K562 (cell line): ENCODE results near the gene BCAP31. TPM values are rescaled to one million over a fixed set of nuclear protein-coding genes. Genes with fewer than 3 reads are reported as not detected.
"Not testable (repeated sequence)": the region's sequence is repeated elsewhere in the genome, so short reads cannot be mapped to it uniquely, and the experiment has no call there.

Experiments
- ATAC-seq: fragments of 200-7000 bp; cut with Tn5 transposase; 3 replicates; pipeline ENCODE4 v1.9.1; 2020; ENCODE audit warnings: moderate library complexity
- BruUV-seq: library from RNA; stranded (reverse); fragments of 400-500 nt; replicated peaks from 2 replicates; lab custom pipeline; 2021; lab: Mats Ljungman, UMichigan
- CTCF ChIA-PET: fragments of 300-600 bp; formaldehyde crosslinking; extraction: SDS; loops from one replicate; lab custom pipeline; 2021; ENCODE audit warnings: low intra/inter-chr PET ratio; lab: Yijun Ruan, JAX
- POLR2A ChIA-PET: fragments of 300-600, 350-650 bp; sonication (Branson Sonifier 250); formaldehyde crosslinking; extraction: SDS; loops from one replicate; lab custom pipeline; 2021; ENCODE audit warnings: antibody characterized with exemption, inconsistent platforms; lab: Yijun Ruan, JAX
- DNase-seq, 4 experiments: peaks; one replicate each; pipeline versions ENCODE4 v3.0.0 to v3.0.0-alpha.2; 2011 to 2018; ENCODE audit warnings: low spot score in 3 of 4, mixed read lengths in 3 of 4; ENCODE audit errors: extremely low read depth in 1 of 4
- FAIRE-seq: peaks from 2 replicates; lab custom pipeline; 2011; peaks lifted over from hg19 to GRCh38; lab: Jason Lieb, UNC
- H2AFZ ChIP-seq: 2 replicates; pipeline ENCODE4 v1.6.0; 2011; ENCODE audit warnings: low read depth, low read length, control low read depth, inconsistent platforms
- H3K27ac ChIP-seq: fragments of 200-600 bp; 3 replicates; pipeline ENCODE4 v1.8.0; 2011; ENCODE audit warnings: low read depth, mild to moderate bottlenecking, control low read depth, inconsistent platforms, low read length, moderate library complexity, mixed read lengths; ENCODE audit errors: extremely low read depth
- H3K27me3 ChIP-seq, 2 experiments: fragments of 300-600 bp in 1 of 2; 2 replicates in 1 of 2; 3 replicates in 1 of 2; pipeline versions ENCODE4 v1.6.0 to v1.8.0; 2011; ENCODE audit warnings: inconsistent platforms in 2 of 2, low read length in 2 of 2, mild to moderate bottlenecking in 1 of 2, mixed read lengths in 1 of 2, moderate library complexity in 1 of 2; ENCODE audit not compliant: control insufficient read depth in 2 of 2, insufficient read depth in 2 of 2
- H3K36me3 ChIP-seq: fragments of 300-600 bp; 3 replicates; pipeline ENCODE4 v1.8.0; 2011; ENCODE audit warnings: mild to moderate bottlenecking, low read length, inconsistent platforms; ENCODE audit not compliant: control insufficient read depth, insufficient read depth
- H3K4me1 ChIP-seq, 2 experiments: fragments of 200-600 bp in 1 of 2; replicated peaks in 1 of 2; 2 replicates in 1 of 2; 3 replicates in 1 of 2; pipeline versions ENCODE4 v1.5.1 to v1.8.0; 2011; ENCODE audit warnings: inconsistent platforms in 2 of 2, low read length in 2 of 2, mild to moderate bottlenecking in 1 of 2, mixed read lengths in 1 of 2, moderate library complexity in 1 of 2; ENCODE audit not compliant: control insufficient read depth in 2 of 2, insufficient read depth in 2 of 2
- H3K4me2 ChIP-seq: 2 replicates; pipeline ENCODE4 v1.6.1; 2011; ENCODE audit warnings: low read length, control low read depth, inconsistent platforms, mixed read lengths; ENCODE audit not compliant: insufficient read depth
- H3K4me3 ChIP-seq: fragments of 200-600 bp; sonication (generic), shearing (Covaris generic); 2 replicates; pipeline ENCODE4 v1.5.1; 2016; ENCODE audit warnings: control low read depth, inconsistent platforms
- H3K79me2 ChIP-seq: fragments of 200-600 bp; 3 replicates; pipeline ENCODE4 v1.8.0; 2011; ENCODE audit warnings: low read length, inconsistent platforms; ENCODE audit not compliant: control insufficient read depth, insufficient read depth
- H3K9ac ChIP-seq, 2 experiments: 2 replicates each; pipeline versions ENCODE4 v1.6.0 to v1.6.1; 2011; ENCODE audit warnings: low read depth in 2 of 2, low read length in 2 of 2, control low read depth in 1 of 2, inconsistent platforms in 1 of 2, mild to moderate bottlenecking in 1 of 2, mixed read lengths in 1 of 2; ENCODE audit not compliant: insufficient read depth in 1 of 2
- H3K9me1 ChIP-seq: one replicate; pipeline ENCODE4 v1.6.0; 2011; ENCODE audit warnings: inconsistent platforms, mild to moderate bottlenecking, low read length, moderate library complexity; ENCODE audit not compliant: control insufficient read depth, insufficient read depth
- H3K9me3 ChIP-seq: replicated peaks from 2 replicates; pipeline ENCODE4 v1.5.1; 2011; ENCODE audit warnings: low read depth, low read length, inconsistent platforms; ENCODE audit not compliant: control insufficient read depth, insufficient read depth
- H4K20me1 ChIP-seq: replicated peaks from 2 replicates; pipeline ENCODE4 v1.6.1; 2011; ENCODE audit warnings: low read length, inconsistent platforms, mixed read lengths; ENCODE audit not compliant: control insufficient read depth, insufficient read depth
- CEBPB ChIP-seq: fragments of 450-650 bp; IDR thresholded peaks from 2 replicates; pipeline ENCODE4 v1.6.1; 2016; ENCODE audit warnings: missing genetic modification characterization, missing compliant biosample characterization
- CEBPG ChIP-seq, 3 experiments: fragments of 200-800 bp in 1 of 3; sonication (Bioruptor generic) in 1 of 3; sonication (generic) in 1 of 3; formaldehyde crosslinking in 1 of 3; IDR thresholded peaks in 2 of 3; conservative IDR thresholded peaks in 1 of 3; 2 replicates each; pipeline versions ENCODE4 v1.6.1 to v1.8.0; 2016 to 2022; ENCODE audit warnings: missing compliant biosample characterization in 2 of 3, missing genetic modification characterization in 2 of 3, mild to moderate bottlenecking in 1 of 3, missing genetic modification reagents in 1 of 3
- THRB ChIP-seq: fragments of 450-650 bp; formaldehyde crosslinking; conservative IDR thresholded peaks from 2 replicates; pipeline ENCODE4 v1.4.0; 2022; ENCODE audit warnings: mild to moderate bottlenecking, missing genetic modification characterization
- WGBS: fragments of 100-300 bp; shearing (Covaris generic); methylation state at CpG from one replicate; pipeline ENCODE4 v1.1.6; 2016; ENCODE audit warnings: low coverage, mixed read lengths; ENCODE audit not compliant: insufficient coverage; ENCODE audit errors: missing lambda C conversion rate; 5-methylcytosine and 5-hydroxymethylcytosine counted together
- in situ Hi-C: fragments of 300-500 bp; cut with MboI; formaldehyde crosslinking; loops from 4 replicates; pipeline ENCODE4 v1.15.0; 2018; ENCODE audit warnings: inconsistent platforms, mixed read lengths
- intact Hi-C: fragments of 100-400 bp; cut with micrococcal nuclease; formaldehyde crosslinking; loops from 2 replicates; pipeline ENCODE4 v1.14.2; 2022
- polyA plus RNA-seq, 8 experiments: library from polyadenylated mRNA; depleted of rRNA in 4 of 8; stranded (reverse) in 5 of 8; unstranded in 3 of 8; fragments of >200 nt; fragmentation: Nextera tagmentation in 2 of 8; fragmentation: Illumina TruSeq in 1 of 8; extraction: Ambion mirVana in 2 of 8; extraction: Trizol in 1 of 8; gene quantifications; 2 replicates each; pipeline versions ENCODE4 v1.2.1 to v1.2.3, GENCODE V29; 2011 to 2014; ENCODE audit warnings: inconsistent platforms in 1 of 8, missing spikeins in 1 of 8
- total RNA-seq, 7 experiments: library from RNA; depleted of rRNA in 6 of 7; stranded (reverse); fragments of >200 nt in 6 of 7; fragmentation: Illumina TruSeq in 2 of 7; extraction: Trizol in 2 of 7; gene quantifications; 2 replicates each; pipeline versions ENCODE4 v1.2.1 to v1.2.3, GENCODE V29; 2011 to 2021; ENCODE audit warnings: low replicate concordance in 1 of 7

Gene BCAP31
- total and polyA plus RNA-seq, 9 of the 15 experiments (the other 6 are each of a cell fraction or from before 2014, with no cell fraction given), result 156 to 683 (median 188) TPM

GRCh38 chrX:153731117-153731844 is 7.1 kb upstream of the BCAP31 start:
- no peaks in the 10 kb centered on the region for H3K27me3 ChIP-seq
- no TSS peak for BruUV-seq
- in situ Hi-C loops, result no loop called here
- H3K4me3 ChIP-seq, result no peak overlapping the region
- WGBS, result 54% methylated on average over 6 of the region's 6 CpGs
- H3K4me1 ChIP-seq, result peaks cover 22 to 45% of the 10 kb centered on the region in 2 experiments
- no peaks in the 10 kb centered on the region for H3K9me1 ChIP-seq
- no peak overlapping the region for H3K27ac ChIP-seq
- H3K79me2 ChIP-seq, result peaks cover 5% of the 10 kb centered on the region; the same call in 2 of the 3 replicates
- H4K20me1 ChIP-seq, result no peaks in the 10 kb centered on the region
- TF ChIP-seq CEBPB (tag) (peak; percentile 96), THRB (CRISPR knock-in tag) (no peak), CEBPG (CRISPR knock-in tag; IDR thresholded peaks at IDR 0.05) (peak; percentile 50; the same call in 1 of the 2 replicates), CEBPG (tag; conservative IDR thresholded peaks at IDR 0.05 in 1 of 2, IDR thresholded peaks at IDR 0.05 in 1 of 2) (peak; percentile 64 to 87)
- POLR2A ChIA-PET, result interaction anchor here (0.7 kb wide), 1 partner anchor 35 kb away, joined by 3 read pairs; no protein-coding TSS in a partner anchor
- intact Hi-C loops, result no loop called here
- no peak overlapping the region for H3K4me2 ChIP-seq
- 0 out of 2 replicates have a peak, but pooled peaks cover 2% of the 10 kb centered on the region for H3K9me3 ChIP-seq
- FAIRE-seq (no peak), ATAC-seq (no peak), DNase-seq (no peak)
- CTCF ChIA-PET, result no interaction called here
- H3K9ac ChIP-seq, result no peak overlapping the region
- no peaks in the 10 kb centered on the region for H3K36me3 ChIP-seq
- H2AFZ ChIP-seq, result no peak overlapping the region

GRCh38 chrX:153730115-153730514 is 5.9 kb upstream of the BCAP31 start:
- CTCF ChIA-PET, DNase-seq, BruUV-seq, H2AFZ ChIP-seq, H3K4me3 ChIP-seq, H3K9ac ChIP-seq, H3K9me1 ChIP-seq, H3K4me2 ChIP-seq, FAIRE-seq, H3K36me3 ChIP-seq, intact Hi-C loops, POLR2A ChIA-PET, H4K20me1 ChIP-seq, ATAC-seq, in situ Hi-C loops, H3K27me3 ChIP-seq, H3K9me3 ChIP-seq, H3K27ac ChIP-seq: not testable (repeated sequence)
- peaks cover 16% of the 10 kb centered on the region; the same call in 2 of the 3 replicates for H3K79me2 ChIP-seq
- H3K4me1 ChIP-seq, result peaks cover 28 to 52% of the 10 kb centered on the region in 2 experiments
- 88% methylated on average over 16 of the region's 23 CpGs for WGBS
